Skin epidermis (tissue), 12 donors: Measurements from ENCODE around the gene PCLO.

ENCODE experiments used
- H3K27ac ChIP-seq, 21 experiments: fragments of 200-600 bp; sonication (generic) in 11 of 21; one replicate each; pipeline ENCODE4 v1.5.0; 2020; ENCODE audit warnings: mild to moderate bottlenecking in 3 of 21, inconsistent platforms in 2 of 21, moderate library complexity in 2 of 21
- H3K4me3 ChIP-seq, 7 experiments: fragments of 200-600 bp; sonication (generic) in 2 of 7; one replicate each; pipeline ENCODE4 v1.5.0; 2020; ENCODE audit warnings: inconsistent platforms in 2 of 7, mild to moderate bottlenecking in 2 of 7, moderate library complexity in 1 of 7

PCLO gene

DNA sequence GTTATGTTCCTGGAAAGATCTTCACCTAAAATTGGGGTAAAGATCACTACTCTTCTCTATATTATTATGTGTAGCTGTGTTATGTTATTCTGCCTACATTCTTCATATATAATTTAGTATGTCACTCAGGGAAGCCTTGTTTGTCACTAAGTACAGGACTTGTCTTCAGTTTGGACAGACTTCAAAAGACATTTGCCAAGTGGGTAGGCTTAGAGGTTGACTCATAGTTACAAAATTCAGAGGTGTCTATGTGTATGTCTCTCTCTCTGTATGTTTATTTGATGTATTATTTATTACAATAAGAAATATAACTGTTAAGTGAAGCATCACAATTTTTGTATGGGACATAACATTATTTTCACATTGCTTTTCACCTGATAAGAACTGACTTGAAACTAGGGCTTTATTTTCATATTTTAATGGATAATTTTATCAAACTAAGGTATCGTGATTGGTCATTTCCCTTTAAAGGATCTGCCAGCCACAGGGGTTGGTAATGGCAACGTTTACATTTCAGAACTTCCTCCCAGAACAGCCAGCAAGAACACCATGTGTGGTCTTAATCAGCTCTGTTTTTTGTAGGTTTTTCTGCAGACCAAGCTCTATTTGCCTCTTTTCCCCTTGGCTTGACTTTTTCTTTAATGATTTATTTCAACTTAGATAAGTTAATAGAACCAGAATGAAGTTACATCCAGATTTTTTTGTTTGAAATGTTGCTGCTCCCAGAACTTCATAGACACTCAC lies 457.0 kb downstream of the PCLO start:
- Histone ChIP-seq H3K4me3 (no peak overlapping the region), H3K27ac (no peak overlapping the region)

DNA sequence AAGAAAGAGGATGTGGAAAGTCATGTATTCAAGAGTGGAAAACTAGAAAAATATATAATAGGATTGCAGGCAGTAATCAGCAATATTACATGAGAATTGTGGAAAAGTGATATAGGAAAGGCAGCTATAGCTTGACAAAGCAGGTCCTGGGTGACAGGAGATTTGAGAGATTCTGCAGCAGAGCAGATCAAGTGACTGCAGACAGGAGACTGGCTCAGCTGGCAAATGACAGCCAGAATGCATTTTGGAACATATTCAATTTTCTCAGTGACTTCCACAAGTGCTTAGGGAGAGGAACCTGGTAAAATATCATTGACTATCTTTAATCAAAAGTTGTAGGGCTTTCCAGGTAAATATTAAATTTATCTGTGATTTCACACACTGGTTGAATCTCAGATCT lies 458.6 kb downstream of the PCLO start:
- no peak overlapping the region for H3K27ac ChIP-seq

More for the DNA sequence above, 458.6 kb downstream of the PCLO start:
- no peak overlapping the region for H3K4me3 ChIP-seq
